ENCODE results near the gene SPATC1L. TPM values are rescaled to one million over a fixed set of nuclear protein-coding genes. Genes with fewer than 3 reads are reported as not detected.
"Not testable (repeated sequence)": the region's sequence is repeated elsewhere in the genome, so short reads cannot be mapped to it uniquely, and the experiment has no call there.

The SPATC1L gene
- total and polyA plus RNA-seq, 8 donors: 5.0 to 17.7 (median 12.8) TPM

DNA sequence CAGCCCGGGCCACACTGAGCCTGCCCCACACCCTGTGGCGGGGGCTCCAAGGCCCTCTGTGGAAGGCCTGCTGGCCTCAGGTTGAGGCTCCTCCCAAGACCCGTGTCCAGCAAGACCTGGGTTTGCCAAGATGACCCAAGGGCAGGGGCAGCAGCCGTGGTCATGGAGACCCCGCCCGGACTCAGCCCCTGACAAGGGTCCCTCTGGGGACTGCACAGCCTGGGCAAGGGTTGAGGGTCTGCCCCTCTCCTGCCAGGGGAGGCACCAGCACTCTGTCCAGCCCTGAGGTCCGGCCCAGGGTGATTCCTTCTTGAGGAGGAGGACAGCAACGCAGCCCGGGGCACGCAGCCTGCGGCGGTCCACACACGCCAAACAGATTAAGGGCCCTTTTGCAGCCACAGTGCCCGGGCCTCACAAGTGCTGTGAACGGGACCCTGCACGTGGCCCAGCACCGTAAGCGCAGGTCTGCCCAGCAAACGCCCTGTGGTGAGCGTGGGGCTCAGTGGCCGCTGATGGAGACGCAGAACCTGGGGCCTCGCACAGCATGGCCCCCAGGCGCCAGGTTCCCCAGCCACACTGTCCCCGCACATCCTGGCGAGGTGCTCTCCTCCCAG, 3.4 kb downstream of the SPATC1L start:
- Histone ChIP-seq H3K27me3 (no peaks in the 10 kb centered on the region), H3K36me3 (no peaks in the 10 kb centered on the region), H3K4me1 (peaks cover 0 to 10% of the 10 kb centered on the region in 2 donors), H3K9me3 (peaks cover 0 to 8% of the 10 kb centered on the region in 2 donors), H3K4me3 (no peak overlapping the region), H3K27ac (no peak overlapping the region)
- no peak for DNase-seq
- TF ChIP-seq, protein P1, sequence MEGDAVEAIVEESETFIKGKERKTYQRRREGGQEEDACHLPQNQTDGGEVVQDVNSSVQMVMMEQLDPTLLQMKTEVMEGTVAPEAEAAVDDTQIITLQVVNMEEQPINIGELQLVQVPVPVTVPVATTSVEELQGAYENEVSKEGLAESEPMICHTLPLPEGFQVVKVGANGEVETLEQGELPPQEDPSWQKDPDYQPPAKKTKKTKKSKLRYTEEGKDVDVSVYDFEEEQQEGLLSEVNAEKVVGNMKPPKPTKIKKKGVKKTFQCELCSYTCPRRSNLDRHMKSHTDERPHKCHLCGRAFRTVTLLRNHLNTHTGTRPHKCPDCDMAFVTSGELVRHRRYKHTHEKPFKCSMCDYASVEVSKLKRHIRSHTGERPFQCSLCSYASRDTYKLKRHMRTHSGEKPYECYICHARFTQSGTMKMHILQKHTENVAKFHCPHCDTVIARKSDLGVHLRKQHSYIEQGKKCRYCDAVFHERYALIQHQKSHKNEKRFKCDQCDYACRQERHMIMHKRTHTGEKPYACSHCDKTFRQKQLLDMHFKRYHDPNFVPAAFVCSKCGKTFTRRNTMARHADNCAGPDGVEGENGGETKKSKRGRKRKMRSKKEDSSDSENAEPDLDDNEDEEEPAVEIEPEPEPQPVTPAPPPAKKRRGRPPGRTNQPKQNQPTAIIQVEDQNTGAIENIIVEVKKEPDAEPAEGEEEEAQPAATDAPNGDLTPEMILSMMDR (IDR thresholded peaks at IDR 0.05): no peak
- intact Hi-C loops (cut with DNase I): no loop called here
- ATAC-seq: no peak

DNA sequence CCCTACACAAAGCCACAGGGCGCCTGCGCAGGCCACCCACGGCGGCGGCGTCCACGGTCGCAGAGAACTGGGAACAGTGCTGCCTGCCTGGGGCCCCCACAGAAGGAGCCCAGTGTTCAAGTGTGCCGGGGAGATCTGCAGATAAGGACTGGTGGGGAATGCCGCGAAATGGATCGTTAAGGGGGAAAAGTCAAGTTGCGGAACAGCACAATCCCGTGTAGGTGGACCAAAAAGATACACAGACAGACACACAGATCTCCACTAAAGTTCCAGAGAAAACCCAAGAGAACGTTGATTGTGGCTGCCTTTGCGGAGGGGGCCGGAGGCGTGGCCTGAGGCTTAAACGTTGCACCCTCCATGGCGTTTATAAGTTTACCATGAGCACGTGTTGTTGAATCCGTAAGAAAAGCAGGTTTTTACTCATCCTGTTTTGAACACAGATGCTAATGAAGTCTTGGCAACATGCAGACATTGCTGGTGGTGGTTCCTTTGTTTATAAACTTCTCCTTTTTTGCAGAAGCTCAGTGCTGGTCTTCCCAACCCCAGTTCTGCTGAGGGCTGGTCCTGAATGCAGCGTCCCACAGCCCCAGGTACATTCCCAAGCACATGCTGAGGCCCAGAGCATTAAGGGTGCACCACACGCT, 4.1 kb downstream of the SPATC1L start:
- TF ChIP-seq, protein P1 (IDR thresholded peaks at IDR 0.05): no peak
- peaks cover 0 to 8% of the 10 kb centered on the region in 2 donors for H3K9me3 ChIP-seq
- intact Hi-C loops (cut with DNase I): no loop called here
- ATAC-seq (no peak), DNase-seq (no peak)
- no peak overlapping the region for H3K4me3 ChIP-seq
- no peaks in the 10 kb centered on the region for H3K36me3 ChIP-seq
- peaks cover 0 to 4% of the 10 kb centered on the region in 2 donors for H3K4me1 ChIP-seq
- no peak overlapping the region for H3K27ac ChIP-seq
- no peaks in the 10 kb centered on the region for H3K27me3 ChIP-seq

DNA sequence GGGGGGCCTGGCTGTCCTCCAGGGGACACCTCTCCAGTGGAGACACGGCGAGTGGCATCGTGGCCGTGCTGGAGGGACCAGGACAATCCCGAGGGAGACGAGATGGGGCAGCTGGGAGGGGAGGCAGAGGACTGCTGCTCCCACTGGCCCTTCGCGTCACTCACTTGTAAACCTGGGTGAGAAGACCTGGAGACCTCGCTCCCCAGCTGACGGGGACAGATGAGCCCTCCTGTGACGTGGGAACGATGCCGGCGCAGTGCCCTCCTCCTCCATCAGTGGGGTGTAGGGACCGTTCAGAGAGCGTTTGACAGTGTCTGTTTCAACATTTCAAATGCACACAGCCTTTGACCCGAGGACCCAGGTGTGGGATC, 4.6 kb downstream of the SPATC1L start:
- intact Hi-C loops (cut with DNase I): no loop called here
- TF ChIP-seq, protein P1 (IDR thresholded peaks at IDR 0.05): no peak

DNA sequence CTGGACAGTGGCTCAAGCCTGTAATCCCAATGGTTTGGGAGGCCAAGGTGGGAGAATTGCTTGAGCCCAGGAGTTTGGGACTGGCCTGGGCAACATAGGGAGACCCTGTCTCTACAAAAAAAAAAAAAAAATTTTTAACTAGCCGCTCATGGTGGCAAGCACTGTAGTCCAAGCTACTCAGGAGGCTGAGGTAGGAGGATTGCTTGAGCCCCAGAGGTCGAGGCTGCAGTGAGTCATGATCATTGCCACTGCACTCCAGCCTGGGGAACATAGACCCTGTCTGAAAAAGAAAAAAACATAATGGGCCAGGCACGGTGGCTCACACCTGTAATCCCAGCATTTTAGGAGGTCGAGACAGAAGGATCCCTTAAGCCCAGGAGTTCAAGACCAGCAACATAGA, 5.3 kb downstream of the SPATC1L start:
- H3K27ac ChIP-seq: no peak overlapping the region
- intact Hi-C loops (cut with DNase I): no loop called here
- ATAC-seq (no peak), DNase-seq (no peak)
- H3K4me3 ChIP-seq: no peak overlapping the region
- no peaks in the 10 kb centered on the region for H3K27me3 ChIP-seq
- no peaks in the 10 kb centered on the region for H3K36me3 ChIP-seq
- peaks cover 0 to 15% of the 10 kb centered on the region in 2 donors for H3K9me3 ChIP-seq
- TF ChIP-seq, protein P1 (IDR thresholded peaks at IDR 0.05): no peak
- no peaks in the 10 kb centered on the region for H3K4me1 ChIP-seq

More for the DNA sequence above, 4.6 kb downstream of the SPATC1L start:
- H3K4me3 ChIP-seq: no peak overlapping the region
- H3K27ac ChIP-seq: no peak overlapping the region
- no peaks in the 10 kb centered on the region for H3K4me1 ChIP-seq
- DNase-seq (no peak), ATAC-seq (no peak)
- peaks cover 0 to 10% of the 10 kb centered on the region in 2 donors for H3K9me3 ChIP-seq
- H3K27me3 ChIP-seq: no peaks in the 10 kb centered on the region
- no peaks in the 10 kb centered on the region for H3K36me3 ChIP-seq

DNA sequence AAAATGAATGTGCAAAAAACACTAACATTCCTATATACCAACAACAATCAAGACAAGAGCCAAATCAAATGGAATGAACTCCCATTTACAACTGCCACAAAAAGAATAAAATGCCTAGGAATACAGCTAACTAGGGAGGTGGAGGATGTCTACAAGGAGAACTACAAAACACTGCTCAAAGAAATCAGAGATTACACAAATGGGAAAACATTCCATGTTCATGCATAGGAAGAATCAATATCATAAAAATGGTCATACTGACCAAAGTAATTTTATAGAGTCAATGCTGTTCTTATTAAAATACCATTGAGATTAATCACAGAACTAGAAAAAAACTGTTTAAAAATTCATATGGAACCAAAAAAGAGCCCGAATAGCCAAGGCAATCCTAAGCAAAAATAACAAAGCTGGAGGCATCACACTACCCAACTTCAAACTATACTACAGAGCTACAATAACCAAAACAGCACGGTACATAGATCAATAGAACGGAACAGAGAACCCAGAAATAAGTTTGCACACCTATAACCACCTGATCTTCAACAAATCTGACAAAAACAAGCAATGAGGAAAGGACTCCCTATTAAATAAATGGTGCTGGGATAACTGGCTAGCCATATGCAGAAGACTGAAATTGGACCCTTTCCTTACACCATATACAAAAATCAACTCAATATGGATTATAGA, 7.7 kb downstream of the SPATC1L start:
- H3K36me3 ChIP-seq; ATAC-seq; H3K27me3 ChIP-seq; H3K27ac ChIP-seq; H3K4me1 ChIP-seq; DNase-seq; intact Hi-C loops (cut with DNase I); H3K4me3 ChIP-seq: not testable (repeated sequence)
- peaks cover 0 to 15% of the 10 kb centered on the region in 2 donors for H3K9me3 ChIP-seq
